EH (cell line): Measurements from ENCODE around the gene PPM1N.

Experiments used
- DNase-seq: peaks from one replicate; pipeline ENCODE4 v3.0.0-alpha.2; 2015; ENCODE audit warnings: low read depth

PPM1N gene, protein sequence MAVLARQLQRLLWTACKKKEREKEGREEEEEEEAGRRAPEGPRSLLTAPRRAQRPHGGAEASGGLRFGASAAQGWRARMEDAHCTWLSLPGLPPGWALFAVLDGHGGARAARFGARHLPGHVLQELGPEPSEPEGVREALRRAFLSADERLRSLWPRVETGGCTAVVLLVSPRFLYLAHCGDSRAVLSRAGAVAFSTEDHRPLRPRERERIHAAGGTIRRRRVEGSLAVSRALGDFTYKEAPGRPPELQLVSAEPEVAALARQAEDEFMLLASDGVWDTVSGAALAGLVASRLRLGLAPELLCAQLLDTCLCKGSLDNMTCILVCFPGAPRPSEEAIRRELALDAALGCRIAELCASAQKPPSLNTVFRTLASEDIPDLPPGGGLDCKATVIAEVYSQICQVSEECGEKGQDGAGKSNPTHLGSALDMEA

DNA sequence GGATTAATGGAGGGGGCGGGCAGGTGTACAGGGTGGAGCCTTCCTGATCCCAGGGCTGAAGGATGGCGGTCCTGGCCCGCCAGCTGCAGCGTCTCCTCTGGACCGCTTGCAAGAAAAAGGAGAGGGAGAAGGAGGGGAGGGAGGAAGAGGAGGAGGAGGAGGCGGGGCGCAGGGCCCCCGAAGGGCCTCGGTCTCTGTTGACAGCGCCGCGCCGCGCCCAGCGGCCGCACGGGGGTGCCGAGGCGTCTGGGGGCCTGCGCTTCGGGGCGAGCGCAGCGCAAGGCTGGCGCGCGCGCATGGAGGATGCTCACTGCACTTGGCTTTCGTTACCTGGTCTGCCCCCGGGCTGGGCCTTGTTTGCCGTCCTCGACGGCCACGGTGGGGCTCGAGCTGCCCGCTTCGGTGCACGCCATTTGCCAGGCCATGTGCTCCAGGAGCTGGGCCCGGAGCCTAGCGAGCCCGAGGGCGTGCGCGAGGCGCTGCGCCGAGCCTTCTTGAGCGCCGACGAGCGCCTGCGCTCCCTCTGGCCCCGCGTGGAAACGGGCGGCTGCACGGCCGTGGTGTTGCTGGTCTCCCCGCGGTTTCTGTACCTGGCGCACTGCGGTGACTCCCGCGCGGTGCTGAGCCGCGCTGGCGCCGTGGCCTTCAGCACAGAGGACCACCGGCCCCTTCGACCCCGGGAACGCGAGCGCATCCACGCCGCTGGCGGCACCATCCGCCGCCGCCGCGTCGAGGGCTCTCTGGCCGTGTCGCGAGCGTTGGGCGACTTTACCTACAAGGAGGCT, at the start of gene PPM1N:
TSS of gene PPM1N (plus strand) at position 33 of the 785 bp plus-strand sequence. CDS start at position 63, 30 bp downstream.
- peak; percentile 25 for DNase-seq

DNA sequence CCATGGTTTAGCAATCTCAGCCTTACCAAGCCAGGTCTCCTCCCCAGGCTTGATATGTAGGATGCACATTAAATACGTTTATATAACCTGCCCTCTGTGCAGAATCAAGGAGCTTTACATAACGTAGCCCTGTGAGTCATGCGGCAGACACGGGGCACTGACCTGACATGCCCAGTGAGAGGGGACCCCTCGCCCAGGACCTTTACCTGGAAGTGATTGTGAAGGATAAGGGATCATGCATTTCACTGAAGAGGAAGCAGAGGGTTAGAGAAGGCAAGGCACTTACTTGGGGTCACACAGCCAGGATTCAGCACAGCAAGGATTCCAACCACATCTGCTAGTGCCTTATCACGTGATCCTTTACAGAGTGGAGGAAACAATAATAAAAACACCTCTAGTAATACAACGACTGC, 49.4 kb upstream of the PPM1N start:
- DNase-seq, result peak; percentile 20

DNA sequence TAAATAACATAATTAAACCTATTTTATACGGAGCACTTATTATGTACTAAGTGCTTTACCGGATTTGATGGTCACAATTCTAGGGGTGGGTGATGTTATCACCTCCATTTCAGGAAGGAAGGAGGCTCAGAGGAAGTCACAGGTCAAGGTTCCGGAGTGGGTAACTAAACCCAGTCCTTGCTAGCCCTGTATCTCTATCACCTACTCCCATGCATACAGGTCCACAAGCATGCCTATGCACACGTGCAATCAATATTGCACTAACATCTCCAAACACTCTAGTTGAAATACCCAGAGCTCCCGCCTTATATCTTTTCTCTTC, 48.3 kb upstream of the PPM1N start:
- no peak for DNase-seq

DNA sequence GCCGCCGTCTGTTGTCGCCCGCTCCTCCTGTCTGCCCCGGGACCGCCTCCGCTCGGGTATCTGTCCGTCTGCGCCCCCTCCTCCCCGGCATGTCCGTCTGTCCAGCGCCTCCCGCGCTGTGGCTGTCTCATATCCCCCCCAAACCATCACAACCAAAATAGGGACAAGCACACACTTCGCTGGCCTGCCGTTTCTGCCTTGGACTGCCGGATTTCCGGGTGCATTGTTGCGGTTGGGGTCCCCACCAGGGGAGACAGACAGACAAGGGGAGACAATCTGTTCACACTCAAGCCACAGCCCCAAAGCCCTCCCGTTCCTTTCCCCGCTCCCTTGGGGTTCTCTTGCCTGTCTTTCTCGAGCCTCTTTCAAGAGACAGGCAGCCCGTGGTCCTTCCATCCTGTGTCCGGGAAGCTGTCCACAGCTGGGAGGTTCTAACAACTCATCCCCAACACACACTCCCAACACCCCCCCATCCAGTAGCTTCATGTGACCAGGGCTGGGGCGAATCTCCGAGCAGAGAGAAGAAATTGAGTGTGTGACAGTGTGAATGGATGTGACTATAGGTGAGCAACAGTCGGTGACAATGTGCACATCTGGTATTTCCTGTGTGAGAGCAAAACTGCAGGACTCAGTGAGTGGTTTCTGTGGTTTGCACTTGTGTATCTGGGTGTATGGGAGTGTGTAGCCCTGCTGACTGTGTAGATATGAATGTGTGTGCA, 47.0 kb upstream of the PPM1N start:
- DNase-seq, result peak; percentile 78

DNA sequence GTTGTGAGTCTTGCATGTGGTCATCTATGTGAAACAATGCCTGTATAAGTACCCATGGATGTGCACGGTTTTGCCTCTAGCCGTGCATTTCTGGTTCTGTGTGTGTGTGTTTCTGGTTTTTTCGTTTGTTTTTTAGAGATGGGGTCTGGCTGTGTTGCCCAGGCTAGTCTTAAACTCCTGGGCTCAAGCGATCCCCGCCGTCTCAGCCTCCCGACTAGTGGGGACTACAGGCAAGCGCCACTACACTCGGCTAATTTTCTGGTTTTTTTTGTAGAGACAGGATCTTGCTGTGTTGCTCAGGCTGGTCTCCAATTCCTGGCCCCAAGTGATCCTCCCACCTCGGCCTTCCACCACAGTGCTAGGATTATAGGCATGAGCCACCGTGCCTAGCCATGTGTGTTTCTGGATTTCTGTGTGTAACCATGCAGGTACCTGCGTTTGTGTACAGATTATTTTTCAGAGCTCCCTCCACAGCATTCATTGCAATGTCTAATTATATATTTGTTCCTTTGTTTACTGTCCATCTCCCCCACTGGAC, 46.3 kb upstream of the PPM1N start:
- DNase-seq, result no peak

DNA sequence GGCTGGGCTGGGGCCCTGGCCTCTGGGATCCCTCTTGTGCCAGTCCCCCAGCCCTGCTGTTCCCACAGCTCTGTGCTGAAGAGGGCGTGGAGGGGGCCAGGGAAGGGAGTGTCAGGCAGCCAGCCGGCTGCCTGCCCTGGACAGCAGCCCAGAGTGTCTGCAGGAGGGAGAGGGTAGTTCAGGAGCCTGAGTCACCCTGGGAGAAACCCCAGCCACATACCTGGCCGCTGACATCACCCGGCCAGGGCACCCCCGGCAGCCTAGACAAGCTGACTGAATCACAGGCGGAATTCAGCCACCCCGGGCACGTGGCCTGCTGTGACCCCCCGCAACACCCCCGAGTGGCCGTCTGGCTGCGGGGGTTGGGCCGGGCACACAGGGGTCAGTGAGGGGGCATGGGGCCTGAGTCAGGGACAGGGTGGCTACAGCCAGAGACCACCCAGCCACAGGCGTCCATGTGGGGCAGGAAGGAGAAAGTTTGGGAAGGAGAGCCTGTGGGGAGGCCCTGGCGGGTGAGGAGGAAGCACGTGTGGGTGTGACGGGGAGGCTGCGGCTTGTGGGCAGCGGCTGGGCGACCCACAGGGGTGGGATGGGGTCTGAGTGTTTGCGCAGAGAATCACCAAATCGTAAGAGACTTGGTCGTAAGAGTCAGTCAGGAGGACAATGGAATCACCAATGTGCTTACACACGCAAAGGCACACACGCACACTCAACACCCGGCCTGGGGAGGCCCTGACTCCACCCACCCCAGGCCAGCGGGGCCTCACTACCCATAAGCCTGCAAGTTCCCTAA, 42.3 kb upstream of the PPM1N start:
- DNase-seq, result peak; percentile 99

DNA sequence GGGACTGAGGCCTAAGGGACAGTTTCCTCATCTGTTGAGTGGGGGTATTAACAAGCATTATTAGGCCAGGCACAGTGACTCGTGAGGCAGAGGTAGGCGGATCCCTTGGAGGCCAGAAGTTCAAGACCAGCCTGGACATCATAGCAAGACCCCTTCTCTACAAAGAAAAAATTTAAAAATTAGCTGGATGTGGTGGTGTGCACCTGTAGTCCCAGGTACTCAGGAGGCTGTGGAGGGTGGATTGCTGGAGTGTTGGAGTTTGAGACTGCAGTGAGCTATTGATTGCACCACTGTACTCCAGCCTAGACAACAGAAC, 41.8 kb upstream of the PPM1N start:
- no peak for DNase-seq

DNA sequence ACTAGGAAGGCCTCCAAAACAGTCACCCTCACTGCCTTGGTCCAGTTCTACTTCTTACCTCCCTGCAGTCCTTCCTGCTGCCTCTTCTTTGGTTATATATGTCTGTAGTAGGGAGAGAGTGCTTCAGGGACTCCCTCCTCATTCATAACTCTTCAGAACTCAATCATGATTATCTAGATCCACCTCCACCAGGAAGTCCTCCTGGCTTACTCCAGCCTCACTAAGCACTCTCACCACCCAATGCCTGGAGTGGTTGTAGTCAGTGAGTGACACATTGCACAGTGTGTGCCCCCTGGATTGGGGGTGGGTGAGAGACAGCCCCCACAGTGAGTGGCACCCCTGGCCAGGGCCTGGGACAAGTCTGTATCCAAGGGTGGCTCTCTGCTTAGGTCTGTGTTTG, 40.5 kb upstream of the PPM1N start:
- DNase-seq, result no peak

DNA sequence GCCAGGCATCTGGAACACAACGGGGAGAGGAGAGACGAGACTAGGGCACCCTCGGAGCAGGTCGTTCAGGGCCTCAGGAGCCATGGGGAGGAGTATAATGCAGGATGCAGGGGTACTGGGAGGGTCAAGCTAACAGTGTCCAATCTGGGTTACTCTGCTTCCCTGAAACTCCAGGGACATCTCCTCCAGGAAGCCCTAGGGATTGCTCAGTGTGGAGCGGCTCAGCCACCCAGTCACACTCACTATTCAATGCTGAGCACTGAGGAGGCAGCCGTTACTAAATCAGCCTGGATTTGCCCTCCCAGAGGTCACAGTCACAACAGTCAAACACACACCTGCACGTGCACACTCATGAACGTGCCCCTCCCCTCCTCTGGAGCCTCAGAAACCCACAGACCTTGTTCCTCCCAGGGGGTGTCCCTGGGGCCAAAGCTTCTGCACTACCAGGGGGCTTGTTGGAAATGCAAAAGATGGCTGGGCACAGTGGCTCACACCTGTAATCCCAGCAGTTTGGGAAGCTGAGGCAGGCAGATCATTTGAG, 37.4 kb upstream of the PPM1N start:
- DNase-seq, result no peak

DNA sequence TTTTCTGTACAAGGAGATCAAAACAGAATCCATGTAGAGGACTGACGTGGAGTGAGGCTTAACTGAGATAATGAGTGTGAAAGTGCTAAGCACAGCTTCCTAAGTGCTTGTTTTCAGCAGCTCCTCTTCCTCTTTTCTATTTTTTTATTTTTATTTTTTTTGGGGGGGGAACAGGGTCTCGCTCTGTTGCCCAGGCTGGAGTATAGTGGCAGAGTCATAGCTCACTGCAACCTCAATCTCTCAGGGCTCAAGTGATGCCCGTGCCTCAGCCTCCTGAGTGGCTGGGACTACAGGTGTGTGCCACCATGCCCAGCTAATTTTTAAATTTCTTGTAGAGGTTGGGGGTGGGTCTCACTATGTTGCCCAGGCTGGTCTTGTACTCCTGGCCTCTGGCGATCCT, 36.1 kb upstream of the PPM1N start:
- DNase-seq, result no peak

DNA sequence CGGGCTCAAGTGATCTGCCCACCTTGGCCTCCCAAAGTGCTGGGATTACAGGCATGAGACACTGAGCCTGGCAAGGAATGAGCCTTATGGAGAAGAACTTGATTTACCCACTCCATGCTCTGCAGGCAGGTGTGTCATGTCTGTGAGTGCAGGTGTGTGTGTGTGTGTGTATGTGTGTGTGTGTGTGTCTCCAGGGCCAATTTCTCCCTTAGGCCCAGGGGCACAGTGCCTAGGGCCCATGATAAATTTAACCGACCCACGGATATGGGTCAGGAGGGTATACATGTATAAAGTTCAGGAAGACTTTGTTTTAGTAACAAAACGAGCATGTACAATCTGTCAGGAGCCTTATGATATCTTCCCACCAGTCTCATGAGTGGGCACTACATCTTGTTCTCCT, 35.0 kb upstream of the PPM1N start:
- no peak for DNase-seq

DNA sequence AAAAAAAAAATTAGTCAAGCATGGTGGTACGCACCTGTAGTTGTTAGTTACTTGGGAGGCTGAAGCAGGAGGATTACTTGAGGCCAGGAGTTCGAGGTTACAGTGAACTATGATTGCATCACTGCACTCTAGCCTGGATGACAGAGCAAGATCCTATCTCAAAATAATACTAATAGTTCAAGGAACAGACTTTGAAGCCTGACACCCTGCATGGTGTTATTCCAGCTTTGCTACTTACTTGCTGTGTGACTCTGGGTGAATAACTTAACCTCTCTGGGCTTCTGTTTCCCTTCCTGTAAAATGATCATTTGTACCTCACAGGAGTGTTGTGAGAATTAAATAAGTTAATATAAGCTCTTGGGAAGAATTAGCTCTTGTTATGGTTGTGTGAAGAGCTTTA, 34.0 kb upstream of the PPM1N start:
- DNase-seq, result no peak

DNA sequence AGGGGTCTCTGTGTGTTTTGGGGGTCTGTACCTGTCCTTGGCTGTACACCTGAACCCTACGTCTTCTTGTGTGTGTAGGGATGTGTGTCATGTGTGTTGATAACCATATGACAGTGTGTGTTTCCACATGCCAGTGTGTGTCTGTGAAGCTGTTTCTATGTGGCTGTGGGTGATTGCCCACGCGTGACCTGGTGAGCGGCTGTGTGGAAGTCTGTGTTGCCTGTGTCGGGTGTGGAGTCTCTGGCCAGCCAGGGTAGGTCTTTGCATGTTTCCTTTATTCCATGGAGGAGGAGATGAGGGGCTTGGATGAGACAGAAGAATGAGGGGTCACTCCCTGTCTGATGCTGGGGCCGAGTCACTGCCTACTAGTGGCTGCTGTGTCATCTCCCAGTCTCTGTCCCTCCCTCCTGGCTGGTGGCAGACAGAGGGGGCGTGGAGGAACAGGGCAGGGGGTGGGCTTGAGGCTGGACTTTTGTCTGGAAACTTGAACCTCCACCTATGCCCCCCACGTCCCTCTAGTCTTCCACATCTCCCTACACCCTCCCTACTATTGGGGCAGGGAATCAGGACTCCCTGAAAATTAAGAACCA, 33.3 kb upstream of the PPM1N start:
- DNase-seq, result no peak

DNA sequence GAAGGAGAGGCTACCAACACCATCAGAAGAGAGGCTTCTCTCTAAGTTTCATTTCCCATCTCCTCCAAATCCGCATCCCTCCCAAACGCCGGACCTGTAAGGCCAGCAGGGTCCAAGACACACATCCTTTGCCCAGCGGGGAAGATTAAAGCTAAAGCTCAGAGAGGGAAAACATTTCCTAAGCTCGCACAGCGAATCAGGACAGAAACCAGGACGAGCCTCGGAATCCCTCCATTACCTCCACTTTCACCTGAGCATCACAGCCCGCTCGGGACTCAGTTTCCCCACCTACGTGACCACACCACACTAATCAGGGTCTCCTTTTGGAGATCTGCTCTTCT, 31.2 kb upstream of the PPM1N start:
- no peak for DNase-seq

DNA sequence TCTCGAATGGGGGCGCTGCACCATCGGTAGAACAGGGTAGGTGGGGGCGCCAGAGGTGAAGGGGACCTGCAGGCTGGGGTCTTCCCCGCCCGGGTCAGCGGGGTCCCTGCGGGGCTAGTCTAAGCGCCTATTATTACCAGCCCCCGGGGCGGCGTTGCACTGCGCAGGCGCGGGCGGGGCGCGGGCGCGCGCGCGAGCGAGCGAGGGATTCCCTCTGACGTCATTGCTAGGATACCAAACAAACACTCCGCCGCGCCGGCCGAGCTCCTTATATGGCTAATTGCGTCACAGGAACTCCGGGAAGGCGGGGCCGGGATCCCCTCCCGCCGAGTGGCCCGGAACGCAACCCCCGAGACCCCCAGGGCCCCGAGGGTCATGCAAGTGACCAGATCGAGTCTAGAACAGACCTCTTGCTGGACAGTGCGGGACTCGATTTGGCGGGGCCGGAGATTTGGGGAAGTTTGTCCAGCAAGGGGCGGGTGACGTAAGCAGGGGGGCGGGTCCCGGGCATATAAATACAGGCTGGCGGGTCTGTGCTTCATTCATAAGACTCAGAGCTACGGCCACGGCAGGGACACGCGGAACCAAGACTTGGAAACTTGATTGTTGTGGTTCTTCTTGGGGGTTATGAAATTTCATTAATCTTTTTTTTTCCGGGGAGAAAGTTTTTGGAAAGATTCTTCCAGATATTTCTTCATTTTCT, 30.6 kb upstream of the PPM1N start, which contains the start of gene FOSB:
TSS of gene FOSB (plus strand) at position 541 of the 703 bp plus-strand sequence. CDS start 591 bp downstream, outside the sequence.
- DNase-seq, result peak; percentile 94

DNA sequence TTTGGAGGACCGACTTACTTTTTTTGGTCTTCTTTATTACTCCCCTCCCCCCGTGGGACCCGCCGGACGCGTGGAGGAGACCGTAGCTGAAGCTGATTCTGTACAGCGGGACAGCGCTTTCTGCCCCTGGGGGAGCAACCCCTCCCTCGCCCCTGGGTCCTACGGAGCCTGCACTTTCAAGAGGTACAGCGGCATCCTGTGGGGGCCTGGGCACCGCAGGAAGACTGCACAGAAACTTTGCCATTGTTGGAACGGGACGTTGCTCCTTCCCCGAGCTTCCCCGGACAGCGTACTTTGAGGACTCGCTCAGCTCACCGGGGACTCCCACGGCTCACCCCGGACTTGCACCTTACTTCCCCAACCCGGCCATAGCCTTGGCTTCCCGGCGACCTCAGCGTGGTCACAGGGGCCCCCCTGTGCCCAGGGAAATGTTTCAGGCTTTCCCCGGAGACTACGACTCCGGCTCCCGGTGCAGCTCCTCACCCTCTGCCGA, 30.0 kb upstream of the PPM1N start:
- peak; percentile 43 for DNase-seq

DNA sequence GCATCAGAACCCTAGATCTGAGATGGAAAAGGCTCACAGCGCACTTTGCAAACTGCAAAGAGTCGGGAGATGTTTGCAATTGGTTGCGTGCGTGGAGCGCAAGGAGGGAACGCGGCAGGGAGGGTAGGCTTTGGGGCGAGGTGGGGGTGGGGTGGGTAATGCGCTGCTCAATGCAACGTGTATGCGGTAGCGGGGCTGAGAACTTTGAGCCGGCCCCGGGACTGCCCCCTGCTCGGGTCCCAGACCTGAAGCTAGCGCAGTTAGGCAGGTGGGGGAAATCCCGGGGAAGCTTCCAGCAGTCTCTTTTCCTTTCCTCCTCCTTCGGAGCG, 29.5 kb upstream of the PPM1N start:
- DNase-seq, result no peak

DNA sequence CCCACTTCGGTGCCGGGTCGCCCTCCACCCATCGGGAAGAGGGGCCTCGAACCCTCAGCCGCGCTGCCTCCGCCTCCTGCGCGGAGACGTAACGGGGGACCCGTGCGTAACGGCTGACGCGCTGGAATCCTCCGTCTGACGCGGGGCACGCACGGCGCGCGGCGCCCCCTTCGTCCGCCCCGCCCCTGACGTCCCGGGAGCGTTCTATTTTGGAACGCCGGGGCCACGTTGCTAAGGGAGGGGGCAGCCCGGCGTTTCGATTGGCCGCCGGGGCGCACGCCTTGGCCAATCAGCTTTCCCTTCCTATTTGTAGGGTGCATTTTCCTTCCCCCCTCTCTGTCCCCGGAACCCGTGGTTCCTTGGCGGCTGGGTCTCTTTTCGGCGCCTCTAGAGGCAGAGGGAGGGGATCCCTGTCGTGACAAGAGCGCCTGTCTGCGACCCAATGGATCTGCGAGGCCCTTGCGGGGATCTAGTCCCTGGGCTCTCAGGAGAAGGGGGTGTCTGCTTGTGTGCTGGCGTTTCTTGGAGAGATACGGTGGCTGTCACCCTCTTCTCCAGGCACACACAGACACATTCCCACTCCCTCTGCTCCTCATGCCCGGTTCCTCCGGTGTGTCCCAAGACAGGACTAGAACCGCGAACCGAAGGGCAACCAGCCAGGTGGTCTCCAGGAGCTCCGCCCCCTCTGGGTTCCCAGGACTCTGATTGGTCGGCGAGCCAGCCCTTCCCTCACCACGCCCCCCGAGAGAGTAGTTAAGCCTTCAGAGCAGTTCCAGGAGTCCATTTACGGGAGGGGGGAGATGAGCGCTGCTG, 28.9 kb upstream of the PPM1N start:
- DNase-seq, result peak; percentile 95

DNA sequence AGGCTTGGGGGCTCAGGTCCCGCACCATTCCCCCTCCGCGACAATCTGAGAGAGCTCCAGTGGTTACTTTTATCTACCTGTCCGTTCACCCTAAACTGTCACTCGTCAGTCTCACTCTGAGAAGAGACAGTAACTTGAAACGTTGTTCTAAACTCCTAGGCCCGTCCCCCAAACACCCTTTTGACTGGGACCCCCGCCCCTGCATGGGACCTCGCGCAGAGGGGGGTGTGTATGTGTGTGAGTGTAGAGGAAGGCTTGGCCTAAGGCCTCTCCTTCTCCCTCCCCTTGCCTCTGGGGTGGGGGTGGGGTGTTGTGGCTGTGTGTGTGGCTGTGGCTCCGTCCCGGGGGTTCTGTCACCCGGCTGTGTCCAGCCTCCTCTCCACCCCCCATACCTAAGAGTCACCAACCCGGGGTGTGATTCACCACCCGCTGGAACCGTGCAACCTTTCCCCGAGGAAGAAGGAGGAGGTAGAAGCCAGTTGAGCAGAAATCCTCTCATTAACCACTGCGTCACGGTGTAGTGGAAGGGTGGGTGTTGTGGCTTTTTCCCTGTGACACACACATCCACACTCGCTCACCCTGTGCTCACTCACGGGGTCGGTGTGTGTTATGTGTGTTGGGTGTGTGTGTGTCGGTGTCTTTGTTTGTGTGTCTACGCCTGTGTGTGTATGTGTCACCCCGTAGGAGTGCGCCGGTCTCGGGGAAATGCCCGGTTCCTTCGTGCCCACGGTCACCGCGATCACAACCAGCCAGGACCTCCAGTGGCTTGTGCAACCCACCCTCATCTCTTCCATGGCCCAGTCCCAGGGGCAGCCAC, 28.1 kb upstream of the PPM1N start:
- peak; percentile 74 for DNase-seq
